Vagina (tissue), 2 donors: ENCODE results near the gene MAML3. TPM values are rescaled to one million over a fixed set of nuclear protein-coding genes. Genes with fewer than 3 reads are reported as not detected.

Experiments used
- DNase-seq, 2 donors: peaks; one replicate each; pipeline ENCODE4 v3.0.0-alpha.2; 2017; ENCODE audit errors: extremely low spot score in 2 of 2
- H3K27ac ChIP-seq: fragments of 200-600 bp; sonication (generic); one replicate; pipeline ENCODE4 v1.5.1; 2019
- H3K27me3 ChIP-seq: fragments of 200-600 bp; sonication (generic); one replicate; pipeline ENCODE4 v1.5.1; 2019
- H3K36me3 ChIP-seq, 2 donors: fragments of 200-600 bp; sonication (generic); one replicate each; pipeline ENCODE4 v1.5.1; 2017 to 2019
- H3K4me1 ChIP-seq: fragments of 200-600 bp; sonication (generic); one replicate; pipeline ENCODE4 v1.5.1; 2019
- H3K4me3 ChIP-seq, 2 donors: fragments of 200-600 bp; sonication (generic); 1 replicate in 1 of 2; 2 replicates in 1 of 2; pipeline ENCODE4 v1.5.1; 2016 to 2019
- H3K9me3 ChIP-seq: fragments of 200-600 bp; sonication (generic); one replicate; pipeline ENCODE4 v1.5.1; 2019
- CTCF ChIP-seq, 3 experiments: fragments of 450-650 bp in 2 of 3; fragments of 200-600 bp in 1 of 3; sonication (generic) in 1 of 3; IDR thresholded peaks; one replicate each; pipeline ENCODE4 v1.5.1; 2017 to 2019; ENCODE audit warnings: antibody characterized with exemption in 3 of 3, mild to moderate bottlenecking in 2 of 3, moderate library complexity in 2 of 3
- POLR2A ChIP-seq, 2 donors: fragments of 450-650 bp; IDR thresholded peaks; one replicate each; pipeline ENCODE4 v1.6.1; 2017; ENCODE audit warnings: antibody characterized with exemption in 2 of 2, mild to moderate bottlenecking in 2 of 2, moderate library complexity in 2 of 2
- POLR2AphosphoS5 ChIP-seq, 2 donors: sonication (generic); formaldehyde crosslinking; IDR thresholded peaks; one replicate each; pipeline ENCODE4 v1.9.0; 2017; ENCODE audit warnings: antibody characterized with exemption in 2 of 2, mild to moderate bottlenecking in 2 of 2, low read depth in 1 of 2; ENCODE audit not compliant: insufficient read depth in 1 of 2
- intact Hi-C: fragments of 100-400 bp; cut with DNase I; formaldehyde crosslinking; loops from one replicate; pipeline ENCODE4 v1.15.1; 2023
- total RNA-seq: library from RNA; depleted of rRNA; stranded (reverse); fragments of >200 nt; gene quantifications from one replicate; pipeline ENCODE4 v1.2.3, GENCODE V29; 2016

MAML3 gene
- total RNA-seq, 1 donor from 2014 or later: 16.2 TPM

- H3K27me3 ChIP-seq: no peaks in the 10 kb centered on the region
Measured at GRCh38 chr4:139958739-139959098, 195.3 kb downstream of the MAML3 start.

DNA sequence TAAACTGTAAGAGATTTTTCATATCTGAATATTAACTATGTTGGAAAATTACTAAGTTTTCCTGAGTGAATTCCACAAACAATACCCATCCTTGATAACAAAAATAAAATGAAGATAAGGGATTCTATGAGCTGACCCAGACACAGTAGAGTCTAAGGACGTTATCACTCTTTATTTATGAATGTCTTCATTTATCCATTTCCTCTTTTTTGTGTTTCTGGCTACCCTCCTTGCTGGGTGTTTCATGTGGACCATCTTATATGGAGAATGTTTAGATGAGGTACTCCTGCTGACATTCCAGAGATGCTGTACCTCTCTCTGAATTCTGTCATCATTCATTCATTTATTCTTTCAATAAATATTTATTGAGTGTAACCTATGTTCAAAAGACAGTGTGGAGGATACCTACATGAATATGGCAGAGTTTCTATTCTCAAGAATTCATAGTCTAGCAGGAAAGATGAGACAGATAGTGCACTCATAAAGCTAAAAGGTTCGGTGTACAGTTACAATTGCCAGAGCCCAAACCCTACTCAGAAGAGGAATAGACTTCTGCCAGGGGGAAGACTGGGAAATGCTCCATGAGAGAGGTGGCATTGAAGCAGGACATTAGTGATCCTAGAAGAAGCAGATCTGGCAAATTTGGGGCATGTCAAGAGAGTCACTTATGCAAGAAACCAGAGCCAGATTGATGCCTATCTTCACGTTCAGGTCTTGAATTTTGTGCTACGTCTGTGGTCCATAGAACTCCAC lies 195.8 kb downstream of the MAML3 start:
- Histone ChIP-seq H3K36me3 (no peaks in the 10 kb centered on the region), H3K27ac (no peak overlapping the region), H3K4me3 (no peak overlapping the region), H3K9me3 (no peaks in the 10 kb centered on the region), H3K4me1 (peaks cover 23% of the 10 kb centered on the region), H3K27me3 (no peaks in the 10 kb centered on the region)
- intact Hi-C loops: no loop called here
- TF ChIP-seq POLR2AphosphoS5 (IDR thresholded peaks at IDR 0.05; ENCODE audit: insufficient read depth in 1 of 2, low read depth in 1 of 2): no peak
- no peak for TF ChIP-seq CTCF (IDR thresholded peaks at IDR 0.05)
- no peak for TF ChIP-seq POLR2A (IDR thresholded peaks at IDR 0.05)
- DNase-seq: no peak

More at GRCh38 chr4:139958739-139959098, 195.3 kb downstream of the MAML3 start:
- intact Hi-C loops: no loop called here
- DNase-seq: no peak
- peaks cover 23% of the 10 kb centered on the region for H3K4me1 ChIP-seq
- H3K4me3 ChIP-seq: no peak overlapping the region
- H3K9me3 ChIP-seq: no peaks in the 10 kb centered on the region
- no peak overlapping the region for H3K27ac ChIP-seq
- no peaks in the 10 kb centered on the region for H3K36me3 ChIP-seq
- TF ChIP-seq POLR2AphosphoS5 (IDR thresholded peaks at IDR 0.05; ENCODE audit: insufficient read depth in 1 of 2, low read depth in 1 of 2) (no peak), CTCF (IDR thresholded peaks at IDR 0.05) (no peak), POLR2A (IDR thresholded peaks at IDR 0.05) (no peak)

- Histone ChIP-seq H3K27me3 (no peaks in the 10 kb centered on the region), H3K27ac (no peak overlapping the region), H3K9me3 (no peaks in the 10 kb centered on the region), H3K36me3 (no peaks in the 10 kb centered on the region), H3K4me3 (no peak overlapping the region), H3K4me1 (peaks cover 14% of the 10 kb centered on the region)
- intact Hi-C loops: no loop called here
- TF ChIP-seq POLR2A (IDR thresholded peaks at IDR 0.05): no peak
- TF ChIP-seq POLR2AphosphoS5 (IDR thresholded peaks at IDR 0.05; ENCODE audit: insufficient read depth in 1 of 2, low read depth in 1 of 2): no peak
- no peak for DNase-seq
Measured at GRCh38 chr4:139957065-139957464, 196.9 kb downstream of the MAML3 start.

GRCh38 chr4:139956507-139957017 lies 197.4 kb downstream of the MAML3 start:
- H3K4me3 ChIP-seq: peak overlapping the region in 1 of 2 donors; percentile 9
- TF ChIP-seq CTCF (IDR thresholded peaks at IDR 0.05): no peak
- no peak for TF ChIP-seq POLR2AphosphoS5 (IDR thresholded peaks at IDR 0.05; ENCODE audit: insufficient read depth in 1 of 2, low read depth in 1 of 2)
- no peak for TF ChIP-seq POLR2A (IDR thresholded peaks at IDR 0.05)
- H3K9me3 ChIP-seq: no peaks in the 10 kb centered on the region
- H3K27me3 ChIP-seq: no peaks in the 10 kb centered on the region
- intact Hi-C loops: no loop called here
- no peak for DNase-seq
- peaks cover 10% of the 10 kb centered on the region for H3K4me1 ChIP-seq
- H3K36me3 ChIP-seq: no peaks in the 10 kb centered on the region
- H3K27ac ChIP-seq: peak overlapping the region; percentile 37

DNA sequence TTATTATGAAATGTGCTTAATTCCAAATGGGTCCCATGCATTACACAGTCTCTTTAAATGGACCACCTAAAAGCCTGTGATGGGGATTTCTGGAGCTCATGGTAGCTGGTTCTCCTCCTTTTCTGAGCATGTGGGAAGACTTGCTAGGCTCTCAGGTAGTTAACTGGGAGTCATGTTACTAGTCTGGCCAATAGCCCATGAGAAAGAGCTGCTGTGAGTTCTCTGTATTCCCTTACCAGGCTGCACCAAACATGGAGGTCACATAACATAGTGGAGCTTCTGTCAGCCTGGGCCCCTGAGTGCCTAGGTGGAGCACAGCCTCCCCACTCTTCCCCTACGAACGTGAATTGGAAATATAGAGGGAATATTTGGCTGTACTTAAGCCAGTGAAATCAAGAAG lies 198.4 kb downstream of the MAML3 start:
- TF ChIP-seq CTCF (IDR thresholded peaks at IDR 0.05) (no peak), POLR2A (IDR thresholded peaks at IDR 0.05) (no peak), POLR2AphosphoS5 (IDR thresholded peaks at IDR 0.05; ENCODE audit: insufficient read depth in 1 of 2, low read depth in 1 of 2) (no peak)
- intact Hi-C loops: no loop called here
- Histone ChIP-seq H3K4me3 (no peak overlapping the region), H3K36me3 (no peaks in the 10 kb centered on the region), H3K4me1 (peaks cover 10% of the 10 kb centered on the region), H3K27ac (no peak overlapping the region), H3K27me3 (no peaks in the 10 kb centered on the region), H3K9me3 (no peaks in the 10 kb centered on the region)
- no peak for DNase-seq
